Parathyroid adenoma (tissue), 2 donors: ENCODE results near the gene GABPB2.

Experiments
- H2AFZ ChIP-seq: fragments of 300-600 bp; sonication (generic); one replicate; pipeline ENCODE4 v1.7.0; 2017; ENCODE audit warnings: antibody characterized with exemption, mild to moderate bottlenecking
- H3K27ac ChIP-seq: fragments of 300-600 bp; sonication (generic); one replicate; pipeline ENCODE4 v1.7.0; 2017
- H3K27me3 ChIP-seq: fragments of 300-600 bp; sonication (generic); one replicate; pipeline ENCODE4 v1.7.0; 2017; ENCODE audit warnings: low read length; ENCODE audit not compliant: control insufficient read depth, insufficient read depth
- H3K36me3 ChIP-seq: fragments of 300-600 bp; sonication (generic); one replicate; pipeline ENCODE4 v1.7.0; 2017; ENCODE audit warnings: low read length; ENCODE audit not compliant: control insufficient read depth, insufficient read depth
- H3K4me1 ChIP-seq: fragments of 300-600 bp; sonication (generic); one replicate; pipeline ENCODE4 v1.7.0; 2017; ENCODE audit warnings: control low read depth
- H3K4me2 ChIP-seq: fragments of 300-600 bp; sonication (generic); one replicate; pipeline ENCODE4 v1.7.0; 2017; ENCODE audit warnings: low read length
- H3K4me3 ChIP-seq: fragments of 300-600 bp; sonication (generic); one replicate; pipeline ENCODE4 v1.7.0; 2017; ENCODE audit warnings: low read depth, low read length
- H3K79me2 ChIP-seq: fragments of 300-600 bp; sonication (generic); one replicate; pipeline ENCODE4 v1.7.0; 2017; ENCODE audit warnings: control low read depth
- H3K9ac ChIP-seq: fragments of 300-600 bp; sonication (generic); one replicate; pipeline ENCODE4 v1.7.0; 2017; ENCODE audit warnings: mild to moderate bottlenecking
- H3K9me3 ChIP-seq: fragments of 300-600 bp; sonication (generic); one replicate; pipeline ENCODE4 v1.7.0; 2017; ENCODE audit warnings: low read length; ENCODE audit not compliant: control insufficient read depth
- CTCF ChIP-seq: fragments of 300-600 bp; sonication (generic); IDR thresholded peaks from one replicate; pipeline ENCODE4 v1.7.0; 2017; ENCODE audit warnings: antibody characterized with exemption, mild to moderate bottlenecking
- donor health status: primary hyperparathyroidism.

The GABPB2 gene

GRCh38 chr1:151124763-151125403, 54.3 kb downstream of the GABPB2 start:
- no peak overlapping the region for H3K9ac ChIP-seq
- no peaks in the 10 kb centered on the region for H3K4me1 ChIP-seq
- no peak overlapping the region for H3K27ac ChIP-seq
- H3K36me3 ChIP-seq = no peaks in the 10 kb centered on the region
- H3K4me3 ChIP-seq = no peak overlapping the region
- no peaks in the 10 kb centered on the region for H3K27me3 ChIP-seq
- H3K4me2 ChIP-seq = no peak overlapping the region
- no peaks in the 10 kb centered on the region for H3K79me2 ChIP-seq
- H2AFZ ChIP-seq = no peak overlapping the region
- H3K9me3 ChIP-seq = no peaks in the 10 kb centered on the region
- no peak for TF ChIP-seq CTCF

GRCh38 chr1:151128800-151129199, 58.2 kb downstream of the GABPB2 start:
- no peak overlapping the region for H2AFZ ChIP-seq
- no peaks in the 10 kb centered on the region for H3K27me3 ChIP-seq
- no peaks in the 10 kb centered on the region for H3K4me1 ChIP-seq
- H3K4me2 ChIP-seq = no peak overlapping the region
- H3K9ac ChIP-seq = no peak overlapping the region
- no peaks in the 10 kb centered on the region for H3K9me3 ChIP-seq
- H3K79me2 ChIP-seq = no peaks in the 10 kb centered on the region
- no peak for TF ChIP-seq CTCF
- no peak overlapping the region for H3K4me3 ChIP-seq
- no peak overlapping the region for H3K27ac ChIP-seq
- H3K36me3 ChIP-seq = no peaks in the 10 kb centered on the region

GRCh38 chr1:151130987-151131586, 60.5 kb downstream of the GABPB2 start:
- H3K27ac ChIP-seq = no peak overlapping the region

GRCh38 chr1:151131701-151132334, 61.3 kb downstream of the GABPB2 start:
- Histone ChIP-seq H3K27me3 (no peaks in the 10 kb centered on the region), H3K79me2 (no peaks in the 10 kb centered on the region), H3K4me3 (peak overlapping the region; percentile 14), H3K9ac (no peak overlapping the region), H3K27ac (no peak overlapping the region), H3K9me3 (no peaks in the 10 kb centered on the region), H3K4me1 (no peaks in the 10 kb centered on the region), H2AFZ (no peak overlapping the region), H3K4me2 (no peak overlapping the region), H3K36me3 (no peaks in the 10 kb centered on the region)
- TF ChIP-seq CTCF = no peak

More at GRCh38 chr1:151130987-151131586, 60.5 kb downstream of the GABPB2 start:
- H3K79me2 ChIP-seq = no peaks in the 10 kb centered on the region
- H3K4me3 ChIP-seq = peak overlapping the region; percentile 14
- H3K27me3 ChIP-seq = no peaks in the 10 kb centered on the region
- no peaks in the 10 kb centered on the region for H3K9me3 ChIP-seq
- no peaks in the 10 kb centered on the region for H3K4me1 ChIP-seq
- no peak overlapping the region for H2AFZ ChIP-seq
- H3K9ac ChIP-seq = no peak overlapping the region
- no peak for TF ChIP-seq CTCF
- H3K4me2 ChIP-seq = peak overlapping the region; percentile 49
- H3K36me3 ChIP-seq = no peaks in the 10 kb centered on the region
